Esophagus squamous epithelium (tissue), 5 donors: ENCODE results near the gene RTP5. TPM values are rescaled to one million over a fixed set of nuclear protein-coding genes. Genes with fewer than 3 reads are reported as not detected.

Experiments
- DNase-seq: peaks from one replicate; lab custom pipeline; 2025; lab: John Stamatoyannopoulos, UW
- H3K27ac ChIP-seq, 4 donors: fragments of 200-600 bp; sonication (generic); one replicate each; pipeline ENCODE4 v1.5.1; 2016 to 2019; ENCODE audit warnings: mild to moderate bottlenecking in 1 of 4
- H3K27me3 ChIP-seq, 4 donors: fragments of 200-600 bp; sonication (generic); 1 replicate in 3 of 4; 2 replicates in 1 of 4; pipeline versions ENCODE4 v1.5.1 to v1.6.0; 2017 to 2021; ENCODE audit warnings: antibody characterized with exemption in 1 of 4
- H3K36me3 ChIP-seq, 3 donors: fragments of 200-600 bp; sonication (generic); one replicate each; pipeline ENCODE4 v1.5.1; 2016 to 2019
- H3K4me1 ChIP-seq, 3 donors: fragments of 200-600 bp; sonication (generic); one replicate each; pipeline ENCODE4 v1.5.1; 2017 to 2019
- H3K4me3 ChIP-seq, 4 donors: fragments of 200-600 bp; sonication (generic); 1 replicate in 3 of 4; 2 replicates in 1 of 4; pipeline ENCODE4 v1.5.1; 2016 to 2019; ENCODE audit warnings: mild to moderate bottlenecking in 2 of 4, moderate library complexity in 1 of 4
- H3K9me3 ChIP-seq, 3 donors: fragments of 200-600 bp; sonication (generic); one replicate each; pipeline ENCODE4 v1.5.1; 2016 to 2019
- CTCF ChIP-seq, 6 experiments: fragments of 450-650 bp in 4 of 6; fragments of 200-600 bp in 2 of 6; sonication (generic) in 2 of 6; IDR thresholded peaks; one replicate each; pipeline ENCODE4 v1.5.1; 2016 to 2019; ENCODE audit warnings: antibody characterized with exemption in 6 of 6, mild to moderate bottlenecking in 4 of 6, moderate library complexity in 4 of 6
- POLR2A ChIP-seq, 4 donors: fragments of 450-650 bp; IDR thresholded peaks; one replicate each; pipeline ENCODE4 v1.6.1; 2017; ENCODE audit warnings: antibody characterized with exemption in 4 of 4, mild to moderate bottlenecking in 4 of 4, moderate library complexity in 3 of 4
- WGBS, 2 donors: methylation state at CpG; one replicate each; pipeline ENCODE4 v1.1.5; 2018; 5-methylcytosine and 5-hydroxymethylcytosine counted together
- intact Hi-C: fragments of 100-400 bp; cut with DNase I; formaldehyde crosslinking; loops from one replicate; pipeline ENCODE4 v1.15.0; 2022
- total RNA-seq, 4 donors: library from RNA; depleted of rRNA; stranded (reverse); fragments of >200 nt; gene quantifications; one replicate each; pipeline ENCODE4 v1.1.0, GENCODE V29; 2016
- donor health status: DM: yes; HTN: yes; CAD: no.

Gene RTP5
- total RNA-seq, 4 donors from 2014 or later, result 0.12 to 0.19 TPM; not detected in 2

- WGBS, 2 donors, result 84 to 88% methylated on average over 22 to 26 of the region's 26 CpGs
- no peaks in the 10 kb centered on the region for H3K27me3 ChIP-seq
- intact Hi-C loops, result no loop called here
- no peak overlapping the region for H3K27ac ChIP-seq
- TF ChIP-seq CTCF (IDR thresholded peaks at IDR 0.05), result no peak
- TF ChIP-seq POLR2A (IDR thresholded peaks at IDR 0.05), result no peak
- peaks cover 0 to 12% (median 0%) of the 10 kb centered on the region in 3 donors for H3K9me3 ChIP-seq
- DNase-seq, result no peak
- peak overlapping the region in 1 of 4 donors; percentile 26 for H3K4me3 ChIP-seq
- H3K4me1 ChIP-seq, result no peaks in the 10 kb centered on the region
- H3K36me3 ChIP-seq, result no peaks in the 10 kb centered on the region
Measured at GRCh38 chr2:241908686-241909420, 39.3 kb downstream of the RTP5 start.

DNA sequence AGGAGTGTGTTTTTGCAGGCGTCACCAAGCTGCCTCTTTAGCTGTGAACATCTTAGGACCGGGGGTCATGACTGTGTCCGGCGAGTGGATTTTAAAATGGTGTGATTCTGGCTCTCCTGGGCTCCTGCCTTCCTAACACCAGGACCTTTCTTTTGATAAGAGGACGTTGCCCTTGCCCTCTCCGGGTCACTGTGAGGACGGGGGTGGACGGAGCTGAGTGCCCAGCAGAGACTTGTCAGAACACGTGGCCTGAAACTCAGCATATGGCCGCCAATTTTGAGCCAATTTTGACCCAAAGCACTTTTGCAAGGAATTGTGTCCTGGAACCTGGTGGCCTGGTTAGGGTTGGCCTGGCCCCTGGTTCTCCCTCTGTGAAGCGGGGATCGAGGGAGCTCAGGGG is 40.2 kb downstream of the RTP5 start:
- 90 to 95% methylated on average over 2 to 4 of the region's 12 CpGs for WGBS, 2 donors

DNA sequence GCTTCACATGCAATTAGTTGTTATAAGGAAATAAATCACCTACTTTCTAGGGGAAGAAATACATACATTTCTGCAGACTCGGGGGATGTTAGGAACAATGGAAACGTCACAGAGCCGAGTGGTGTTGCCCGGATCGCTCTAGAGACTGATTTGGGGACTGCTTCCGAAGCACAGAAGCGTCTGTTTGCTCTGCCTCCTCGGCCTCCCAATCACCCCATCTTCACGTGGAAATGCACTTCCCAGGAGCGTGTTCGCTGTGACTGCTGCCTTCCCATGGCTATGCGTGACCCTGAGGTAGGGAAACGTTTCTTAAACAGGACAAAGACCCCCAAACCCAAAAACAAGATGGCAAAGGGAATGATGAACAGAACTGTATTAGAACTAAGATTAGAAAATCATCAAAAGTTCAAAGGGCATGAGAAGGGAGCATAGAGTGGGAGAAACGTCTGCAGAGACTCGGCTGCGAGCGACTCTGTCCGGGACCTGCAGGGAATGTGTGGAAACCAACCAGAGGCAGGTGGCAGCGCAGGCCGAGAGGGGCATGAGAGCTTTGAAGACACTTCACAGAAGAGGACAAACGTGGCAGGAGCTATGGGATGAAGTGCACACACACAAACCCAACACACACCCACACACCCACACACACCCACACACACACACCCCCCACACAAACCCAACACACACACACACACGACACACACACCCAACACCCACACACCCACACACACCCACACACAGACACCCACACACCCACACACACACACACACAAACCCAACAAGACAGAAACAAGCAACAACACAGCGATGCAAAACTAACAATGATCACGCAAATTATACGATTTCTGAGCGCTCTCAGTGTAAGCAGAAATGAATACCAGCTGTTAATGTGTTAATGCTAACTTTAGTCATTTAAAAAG is 41.3 kb downstream of the RTP5 start:
- no peak for DNase-seq
- intact Hi-C loops, result no loop called here
- Histone ChIP-seq H3K4me1 (no peaks in the 10 kb centered on the region), H3K4me3 (no peak overlapping the region), H3K27me3 (no peaks in the 10 kb centered on the region), H3K9me3 (peaks cover 0 to 12% (median 0%) of the 10 kb centered on the region in 3 donors), H3K36me3 (no peaks in the 10 kb centered on the region), H3K27ac (no peak overlapping the region)
- WGBS, 2 donors, result 84 to 93% methylated on average over 19 to 21 of the region's 26 CpGs
- no peak for TF ChIP-seq CTCF (IDR thresholded peaks at IDR 0.05)
- no peak for TF ChIP-seq POLR2A (IDR thresholded peaks at IDR 0.05)

More for the DNA sequence above, 40.2 kb downstream of the RTP5 start:
- TF ChIP-seq POLR2A (IDR thresholded peaks at IDR 0.05), result no peak
- TF ChIP-seq CTCF (IDR thresholded peaks at IDR 0.05), result no peak
- H3K4me3 ChIP-seq, result no peak overlapping the region
- no peaks in the 10 kb centered on the region for H3K4me1 ChIP-seq
- H3K36me3 ChIP-seq, result no peaks in the 10 kb centered on the region
- H3K27ac ChIP-seq, result no peak overlapping the region
- no peaks in the 10 kb centered on the region for H3K27me3 ChIP-seq
- H3K9me3 ChIP-seq, result peaks cover 0 to 12% (median 0%) of the 10 kb centered on the region in 3 donors
- DNase-seq, result no peak
- intact Hi-C loops, result no loop called here

GRCh38 chr2:241911551-241911950 is 42.0 kb downstream of the RTP5 start:
- Histone ChIP-seq H3K27ac (no peak overlapping the region), H3K36me3 (no peaks in the 10 kb centered on the region), H3K4me3 (no peak overlapping the region), H3K9me3 (peaks cover 0 to 12% (median 0%) of the 10 kb centered on the region in 3 donors), H3K4me1 (no peaks in the 10 kb centered on the region), H3K27me3 (no peaks in the 10 kb centered on the region)
- 87 to 98% methylated on average over 10 of the region's 10 CpGs for WGBS, 2 donors
- intact Hi-C loops, result no loop called here
- TF ChIP-seq POLR2A (IDR thresholded peaks at IDR 0.05) (no peak), CTCF (IDR thresholded peaks at IDR 0.05) (no peak)
- no peak for DNase-seq
